Parathyroid adenoma (tissue), 2 donors: Measurements from ENCODE around the gene TMBIM1.

ENCODE experiments used
- H2AFZ ChIP-seq: fragments of 300-600 bp; sonication (generic); one replicate; pipeline ENCODE4 v1.7.0; 2017; ENCODE audit warnings: antibody characterized with exemption, mild to moderate bottlenecking
- H3K27ac ChIP-seq: fragments of 300-600 bp; sonication (generic); one replicate; pipeline ENCODE4 v1.7.0; 2017
- H3K27me3 ChIP-seq: fragments of 300-600 bp; sonication (generic); one replicate; pipeline ENCODE4 v1.7.0; 2017; ENCODE audit warnings: low read length; ENCODE audit not compliant: control insufficient read depth, insufficient read depth
- H3K36me3 ChIP-seq: fragments of 300-600 bp; sonication (generic); one replicate; pipeline ENCODE4 v1.7.0; 2017; ENCODE audit warnings: low read length; ENCODE audit not compliant: control insufficient read depth, insufficient read depth
- H3K4me1 ChIP-seq: fragments of 300-600 bp; sonication (generic); one replicate; pipeline ENCODE4 v1.7.0; 2017; ENCODE audit warnings: control low read depth
- H3K4me2 ChIP-seq: fragments of 300-600 bp; sonication (generic); one replicate; pipeline ENCODE4 v1.7.0; 2017; ENCODE audit warnings: low read length
- H3K4me3 ChIP-seq: fragments of 300-600 bp; sonication (generic); one replicate; pipeline ENCODE4 v1.7.0; 2017; ENCODE audit warnings: low read depth, low read length
- H3K79me2 ChIP-seq: fragments of 300-600 bp; sonication (generic); one replicate; pipeline ENCODE4 v1.7.0; 2017; ENCODE audit warnings: control low read depth
- H3K9ac ChIP-seq: fragments of 300-600 bp; sonication (generic); one replicate; pipeline ENCODE4 v1.7.0; 2017; ENCODE audit warnings: mild to moderate bottlenecking
- H3K9me3 ChIP-seq: fragments of 300-600 bp; sonication (generic); one replicate; pipeline ENCODE4 v1.7.0; 2017; ENCODE audit warnings: low read length; ENCODE audit not compliant: control insufficient read depth
- TF ChIP-seq, protein P1 (sequence below): fragments of 300-600 bp; sonication (generic); IDR thresholded peaks from one replicate; pipeline ENCODE4 v1.7.0; 2017; ENCODE audit warnings: antibody characterized with exemption, mild to moderate bottlenecking
- donor health status: primary hyperparathyroidism.

TMBIM1 gene

DNA sequence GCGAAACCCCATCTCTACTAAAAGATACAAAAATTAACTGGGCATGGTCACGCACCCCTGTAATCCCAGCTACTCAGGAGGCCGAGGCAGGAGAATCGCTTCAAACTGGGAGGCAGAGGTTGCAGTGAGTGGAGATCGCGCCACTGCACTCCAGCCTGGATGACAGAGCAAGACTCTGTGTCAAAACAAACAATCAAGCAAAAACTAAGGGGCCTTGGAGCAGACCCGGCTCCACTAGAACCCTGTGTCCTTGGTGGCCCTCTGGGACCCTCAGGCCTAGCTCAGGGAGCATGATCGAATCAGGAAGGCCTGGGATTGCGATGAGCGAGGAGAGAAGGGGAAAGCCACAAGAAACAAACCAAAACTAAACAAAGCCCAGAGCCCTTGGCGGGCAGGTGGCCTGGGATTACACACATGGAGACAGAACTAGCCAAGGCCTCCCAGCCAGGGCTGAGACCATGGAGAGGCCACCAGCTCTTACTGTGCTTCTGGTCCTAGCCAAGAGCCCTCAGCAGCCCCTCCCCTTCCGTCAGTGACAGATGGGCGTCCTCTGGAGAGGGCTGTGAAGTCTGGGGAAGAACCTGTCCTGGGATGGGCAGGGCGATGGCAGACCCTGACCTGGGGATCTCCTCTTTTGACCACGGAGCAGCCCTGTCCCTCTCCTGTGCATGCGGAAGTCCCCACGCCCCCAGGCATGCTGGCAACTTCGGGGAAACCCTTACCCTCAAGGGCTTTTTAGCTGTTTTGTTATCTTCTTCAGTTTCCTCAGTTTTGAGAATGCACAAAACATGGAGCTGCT, 36.9 kb upstream of the TMBIM1 start:
- TF ChIP-seq, protein P1, sequence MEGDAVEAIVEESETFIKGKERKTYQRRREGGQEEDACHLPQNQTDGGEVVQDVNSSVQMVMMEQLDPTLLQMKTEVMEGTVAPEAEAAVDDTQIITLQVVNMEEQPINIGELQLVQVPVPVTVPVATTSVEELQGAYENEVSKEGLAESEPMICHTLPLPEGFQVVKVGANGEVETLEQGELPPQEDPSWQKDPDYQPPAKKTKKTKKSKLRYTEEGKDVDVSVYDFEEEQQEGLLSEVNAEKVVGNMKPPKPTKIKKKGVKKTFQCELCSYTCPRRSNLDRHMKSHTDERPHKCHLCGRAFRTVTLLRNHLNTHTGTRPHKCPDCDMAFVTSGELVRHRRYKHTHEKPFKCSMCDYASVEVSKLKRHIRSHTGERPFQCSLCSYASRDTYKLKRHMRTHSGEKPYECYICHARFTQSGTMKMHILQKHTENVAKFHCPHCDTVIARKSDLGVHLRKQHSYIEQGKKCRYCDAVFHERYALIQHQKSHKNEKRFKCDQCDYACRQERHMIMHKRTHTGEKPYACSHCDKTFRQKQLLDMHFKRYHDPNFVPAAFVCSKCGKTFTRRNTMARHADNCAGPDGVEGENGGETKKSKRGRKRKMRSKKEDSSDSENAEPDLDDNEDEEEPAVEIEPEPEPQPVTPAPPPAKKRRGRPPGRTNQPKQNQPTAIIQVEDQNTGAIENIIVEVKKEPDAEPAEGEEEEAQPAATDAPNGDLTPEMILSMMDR = no peak
- Histone ChIP-seq H3K79me2 (peaks cover 2% of the 10 kb centered on the region), H3K27ac (no peak overlapping the region), H3K4me1 (no peaks in the 10 kb centered on the region), H3K9me3 (no peaks in the 10 kb centered on the region), H3K4me3 (no peak overlapping the region), H3K27me3 (no peaks in the 10 kb centered on the region), H3K4me2 (no peak overlapping the region), H3K36me3 (no peaks in the 10 kb centered on the region), H3K9ac (no peak overlapping the region), H2AFZ (no peak overlapping the region)

GRCh38 chr2:218328294-218328693, 36.0 kb upstream of the TMBIM1 start:
- no peak overlapping the region for H3K27ac ChIP-seq
- no peak overlapping the region for H3K4me2 ChIP-seq
- TF ChIP-seq, protein P1 = no peak

DNA sequence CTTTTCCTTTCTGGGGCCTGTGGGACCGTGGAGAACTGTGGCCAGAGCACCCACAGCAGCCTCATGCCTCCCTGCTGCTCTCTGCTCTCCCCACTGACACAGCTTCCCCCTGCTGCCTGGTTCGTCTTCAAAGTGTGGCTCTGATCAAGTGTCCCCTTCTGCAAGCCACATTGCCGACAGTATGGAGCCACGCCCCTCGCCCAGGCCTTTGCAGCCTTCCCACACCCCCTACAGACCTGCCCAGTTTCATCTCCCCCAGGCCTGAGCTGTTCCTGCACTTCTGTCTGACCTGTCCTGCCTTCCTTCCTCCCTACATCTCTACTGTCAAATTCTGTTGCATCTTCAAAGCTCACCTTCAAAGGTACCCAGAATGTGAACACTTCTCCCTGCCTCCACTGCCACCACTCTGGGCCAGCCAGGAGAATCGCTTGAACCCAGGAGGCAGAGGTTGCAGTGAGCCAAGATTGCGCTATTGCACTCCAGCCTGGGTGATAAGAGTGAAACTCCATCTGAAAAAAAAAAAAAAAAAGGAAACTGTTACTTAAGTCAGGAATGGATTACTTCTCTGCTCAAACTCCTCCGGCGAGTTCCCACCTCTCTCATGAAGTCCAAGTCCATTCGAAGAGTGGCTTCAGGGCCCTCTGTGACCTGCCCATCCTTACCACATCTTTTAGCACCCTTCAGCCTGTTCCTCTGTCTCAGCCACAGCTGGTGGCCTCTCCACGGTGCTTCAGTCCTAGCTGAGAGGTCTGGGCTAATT, 35.3 kb upstream of the TMBIM1 start:
- Histone ChIP-seq H3K9ac (no peak overlapping the region), H3K9me3 (no peaks in the 10 kb centered on the region), H3K4me1 (peaks cover under 1% of the 10 kb centered on the region), H3K36me3 (no peaks in the 10 kb centered on the region), H3K79me2 (peaks cover 2% of the 10 kb centered on the region), H3K27me3 (no peaks in the 10 kb centered on the region), H3K4me3 (no peak overlapping the region), H3K4me2 (no peak overlapping the region), H3K27ac (no peak overlapping the region), H2AFZ (no peak overlapping the region)
- TF ChIP-seq, protein P1 = no peak

More at GRCh38 chr2:218328294-218328693, 36.0 kb upstream of the TMBIM1 start:
- Histone ChIP-seq H2AFZ (no peak overlapping the region), H3K36me3 (no peaks in the 10 kb centered on the region), H3K9ac (no peak overlapping the region), H3K9me3 (no peaks in the 10 kb centered on the region), H3K4me1 (no peaks in the 10 kb centered on the region), H3K4me3 (no peak overlapping the region), H3K27me3 (no peaks in the 10 kb centered on the region), H3K79me2 (peaks cover 2% of the 10 kb centered on the region)

GRCh38 chr2:218326315-218326714, 34.0 kb upstream of the TMBIM1 start:
- no peak overlapping the region for H3K9ac ChIP-seq
- no peak overlapping the region for H3K4me2 ChIP-seq
- H3K4me3 ChIP-seq = no peak overlapping the region
- no peak overlapping the region for H2AFZ ChIP-seq
- no peaks in the 10 kb centered on the region for H3K27me3 ChIP-seq
- peaks cover 2% of the 10 kb centered on the region for H3K79me2 ChIP-seq
- H3K4me1 ChIP-seq = peaks cover 10% of the 10 kb centered on the region
- no peaks in the 10 kb centered on the region for H3K9me3 ChIP-seq
- TF ChIP-seq, protein P1 = no peak
- H3K27ac ChIP-seq = no peak overlapping the region
- H3K36me3 ChIP-seq = no peaks in the 10 kb centered on the region
